ENCODE results near the gene RSAD2.

RSAD2 gene

GRCh38 chr2:6922201-6922656, 44.7 kb downstream of the RSAD2 start:
- TF ChIP-seq CTCF (IDR thresholded peaks at IDR 0.05; ENCODE audit: borderline replicate concordance, control extremely low read depth, extremely low read depth, insufficient read depth, missing control alignments): peak; percentile 36
- no peak for DNase-seq (ENCODE audit: low spot score)
- in situ Hi-C loops (cut with MboI; ENCODE audit: low sequenced_read_pairs, unreplicated experiment): no loop called here

- no peak for TF ChIP-seq CTCF (IDR thresholded peaks at IDR 0.05; ENCODE audit: borderline replicate concordance, control extremely low read depth, extremely low read depth, insufficient read depth, missing control alignments)
- no peak for DNase-seq (ENCODE audit: low spot score)
- in situ Hi-C loops (cut with MboI; ENCODE audit: low sequenced_read_pairs, unreplicated experiment): no loop called here
Observed at GRCh38 chr2:6923319-6923718, 45.7 kb downstream of the RSAD2 start.

- no peak for DNase-seq (ENCODE audit: low spot score)
- in situ Hi-C loops (cut with MboI; ENCODE audit: low sequenced_read_pairs, unreplicated experiment): no loop called here
- no peak for TF ChIP-seq CTCF (IDR thresholded peaks at IDR 0.05; ENCODE audit: borderline replicate concordance, control extremely low read depth, extremely low read depth, insufficient read depth, missing control alignments)
Observed at GRCh38 chr2:6924101-6924923, 46.7 kb downstream of the RSAD2 start.

DNA sequence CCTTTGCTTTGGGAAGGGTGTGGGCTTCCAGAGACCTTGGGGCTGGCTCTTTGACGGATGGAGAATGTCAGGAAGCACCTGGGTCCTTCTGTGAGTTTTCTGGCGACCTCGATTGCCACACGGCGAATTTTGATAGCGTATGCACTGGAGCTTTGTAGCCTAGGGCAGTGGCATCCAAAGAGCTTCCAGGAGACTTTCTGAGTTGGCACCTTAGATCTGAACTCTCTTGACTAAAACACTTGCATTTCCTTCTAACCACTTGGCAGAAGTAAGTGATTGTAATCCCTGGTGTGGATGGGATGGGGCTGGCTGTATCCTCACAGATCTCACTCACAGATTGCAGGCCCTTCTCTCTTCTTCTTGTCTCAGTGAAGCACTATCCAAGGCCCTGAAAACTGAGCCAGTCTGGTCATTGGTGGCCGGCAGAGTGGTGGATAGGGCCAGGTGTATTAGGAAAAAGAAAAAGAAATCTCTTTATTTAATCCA, 47.4 kb downstream of the RSAD2 start:
- DNase-seq (ENCODE audit: low spot score): no peak
- in situ Hi-C loops (cut with MboI; ENCODE audit: low sequenced_read_pairs, unreplicated experiment): no loop called here
- no peak for TF ChIP-seq CTCF (IDR thresholded peaks at IDR 0.05; ENCODE audit: borderline replicate concordance, control extremely low read depth, extremely low read depth, insufficient read depth, missing control alignments)

GRCh38 chr2:6926071-6926732, 48.6 kb downstream of the RSAD2 start:
- in situ Hi-C loops (cut with MboI; ENCODE audit: low sequenced_read_pairs, unreplicated experiment): no loop called here
- no peak for TF ChIP-seq CTCF (IDR thresholded peaks at IDR 0.05; ENCODE audit: borderline replicate concordance, control extremely low read depth, extremely low read depth, insufficient read depth, missing control alignments)
- no peak for DNase-seq (ENCODE audit: low spot score)

- DNase-seq (ENCODE audit: low spot score): no peak
- TF ChIP-seq CTCF (IDR thresholded peaks at IDR 0.05; ENCODE audit: borderline replicate concordance, control extremely low read depth, extremely low read depth, insufficient read depth, missing control alignments): no peak
- in situ Hi-C loops (cut with MboI; ENCODE audit: low sequenced_read_pairs, unreplicated experiment): no loop called here
Observed at GRCh38 chr2:6927186-6927585, 49.6 kb downstream of the RSAD2 start.
